Measurements from ENCODE around the gene HDAC7.
A peak's percentile ranks its signal among the peaks of the same experiment; 100 is the strongest.
"Not testable (repeated sequence)": the region's sequence is repeated elsewhere in the genome, so short reads cannot be mapped to it uniquely, and the experiment has no call there.

Gene HDAC7

DNA sequence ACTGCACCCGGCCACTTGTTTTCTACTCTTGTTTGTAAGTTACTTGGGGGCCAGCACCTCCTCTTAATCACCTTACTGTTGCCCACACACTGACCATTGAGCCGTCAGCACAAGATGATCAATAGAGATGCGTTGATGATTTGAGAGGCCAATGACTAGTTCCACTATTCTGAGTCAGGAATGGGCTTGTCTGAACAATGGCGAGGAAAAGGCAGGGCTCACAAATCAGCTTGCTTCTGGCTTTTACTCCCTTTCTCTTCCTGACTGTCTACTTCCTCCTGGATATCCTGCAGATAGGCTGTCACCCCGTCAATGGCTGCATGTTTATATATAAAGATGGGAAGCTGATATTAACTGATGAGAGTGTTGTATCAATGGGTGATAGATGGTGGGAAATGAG is 29.1 kb upstream of the HDAC7 start:
- no peak for DNase-seq

DNA sequence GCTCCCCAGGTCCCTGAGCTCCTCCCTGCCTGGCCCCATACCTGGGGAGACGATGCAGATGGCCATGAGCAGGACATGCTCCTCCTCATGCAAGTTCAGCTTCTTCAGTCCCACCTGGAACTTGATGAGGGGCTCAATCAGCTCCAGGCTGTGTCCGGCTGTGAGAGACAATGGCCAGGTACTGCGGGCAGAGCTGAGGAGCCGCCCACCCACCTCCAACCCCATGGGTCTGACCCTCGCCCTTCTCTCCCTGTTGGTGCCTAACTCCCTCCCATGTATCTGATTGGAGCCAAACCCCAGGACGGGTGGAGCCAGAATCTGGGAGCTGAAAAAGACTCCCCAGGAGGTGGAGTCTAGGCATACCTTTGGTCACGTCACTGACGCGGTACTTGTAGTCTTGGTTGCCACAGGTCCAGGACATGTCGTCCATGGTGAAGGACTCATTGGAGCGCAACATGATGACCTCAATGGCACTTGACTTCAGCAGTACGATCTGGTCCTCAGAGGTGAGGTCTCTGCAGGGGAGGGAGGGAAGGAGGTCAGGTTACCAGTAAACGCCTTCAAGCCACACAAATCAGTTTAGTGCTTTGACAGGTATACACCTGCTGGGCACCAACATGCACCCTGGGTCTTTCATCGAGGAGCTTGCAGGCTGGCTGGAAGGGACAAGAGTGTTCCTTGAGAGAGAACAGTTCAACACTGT is 26.7 kb upstream of the HDAC7 start:
- DNase-seq = no peak

DNA sequence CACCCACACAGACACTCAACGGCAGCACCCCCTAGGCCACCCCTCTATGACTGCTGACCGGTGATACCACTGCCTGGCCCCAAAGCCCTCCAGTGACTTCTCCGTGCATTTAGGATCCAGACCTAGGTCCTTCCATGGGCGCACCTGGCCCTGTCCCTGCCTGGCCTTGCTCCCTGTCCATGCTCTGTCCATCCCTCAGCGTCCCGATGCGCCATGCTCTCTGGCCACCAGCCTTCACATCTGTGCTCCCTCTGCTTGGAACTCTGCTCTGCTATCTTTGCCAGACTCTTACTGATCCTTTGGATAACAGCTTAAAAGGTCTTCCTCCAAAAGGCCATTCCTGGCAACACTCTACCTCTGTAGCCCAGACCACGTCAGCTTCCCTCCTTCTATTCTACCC is 25.4 kb upstream of the HDAC7 start:
- DNase-seq = no peak

DNA sequence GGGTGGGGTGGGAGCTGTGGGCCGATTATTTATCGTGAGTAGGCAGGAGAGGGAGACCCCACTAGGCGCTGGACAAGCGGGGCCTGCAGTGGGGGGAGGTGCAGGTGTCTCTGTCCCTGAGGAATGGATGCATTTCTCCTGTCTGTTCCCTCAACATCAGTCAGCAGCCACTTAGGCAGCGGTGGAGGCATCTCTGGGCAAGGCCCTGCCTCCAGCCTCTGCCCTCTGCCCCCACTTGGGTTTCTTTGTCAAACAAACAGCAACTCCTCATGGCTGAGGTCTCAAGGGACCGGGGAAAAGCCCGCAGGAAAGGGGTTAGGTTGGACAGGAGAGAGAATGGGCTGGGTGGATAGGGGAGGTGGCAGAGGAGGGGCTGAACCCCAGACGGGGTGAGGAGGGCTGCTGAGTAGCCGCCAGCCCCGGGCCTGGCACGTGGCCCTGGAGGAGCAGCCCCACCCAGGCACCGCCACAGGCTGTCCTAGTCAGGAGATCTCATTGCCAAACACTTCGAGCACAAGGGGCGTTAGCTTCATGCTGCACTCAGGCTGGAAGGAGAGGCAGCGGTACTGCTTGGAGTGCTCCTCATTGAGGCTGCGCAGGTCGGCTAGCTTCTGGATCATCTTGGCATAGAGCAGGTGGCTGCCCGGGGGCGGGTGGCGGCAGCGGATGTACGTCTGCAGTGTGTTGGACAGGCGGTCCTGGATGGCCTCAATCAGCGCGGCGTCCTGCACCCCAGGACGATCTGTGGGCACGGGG is 24.7 kb upstream of the HDAC7 start:
- DNase-seq = no peak

DNA sequence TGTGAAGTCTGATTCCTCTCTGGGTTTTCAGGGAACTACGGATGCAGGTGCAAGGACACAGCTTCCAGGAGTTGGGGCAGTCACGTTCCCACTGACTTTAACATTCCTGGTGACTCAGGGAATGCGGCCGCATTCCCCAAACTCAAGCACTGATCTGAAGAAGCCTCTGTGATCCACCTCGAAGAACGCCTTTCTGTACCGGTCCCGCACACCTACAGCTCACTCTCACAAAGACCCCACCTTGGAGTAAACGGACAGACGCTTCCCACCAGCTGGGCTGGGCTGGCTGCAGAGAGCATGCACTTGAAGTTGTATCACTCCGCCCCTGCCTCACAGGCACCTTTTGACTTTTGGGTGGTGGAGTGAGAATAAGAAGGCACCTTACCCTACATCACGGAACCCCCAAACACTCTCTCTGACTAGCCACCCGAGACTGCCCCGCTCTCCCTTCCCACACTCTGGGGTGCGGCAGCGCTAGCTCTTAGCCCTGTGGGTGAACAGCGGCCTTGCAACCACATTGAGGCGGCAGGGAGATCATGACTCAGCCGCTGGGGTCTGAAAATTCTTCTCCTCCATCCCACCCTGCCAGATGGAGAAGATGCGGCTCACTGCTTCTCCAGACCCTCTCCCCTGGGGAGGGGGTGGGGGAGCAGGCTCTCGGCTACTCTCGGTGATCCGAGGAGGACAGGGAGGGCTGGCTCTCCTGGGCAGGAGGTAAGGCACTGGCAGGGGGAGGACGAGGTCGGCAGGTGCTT is 23.7 kb upstream of the HDAC7 start:
- no peak for DNase-seq

DNA sequence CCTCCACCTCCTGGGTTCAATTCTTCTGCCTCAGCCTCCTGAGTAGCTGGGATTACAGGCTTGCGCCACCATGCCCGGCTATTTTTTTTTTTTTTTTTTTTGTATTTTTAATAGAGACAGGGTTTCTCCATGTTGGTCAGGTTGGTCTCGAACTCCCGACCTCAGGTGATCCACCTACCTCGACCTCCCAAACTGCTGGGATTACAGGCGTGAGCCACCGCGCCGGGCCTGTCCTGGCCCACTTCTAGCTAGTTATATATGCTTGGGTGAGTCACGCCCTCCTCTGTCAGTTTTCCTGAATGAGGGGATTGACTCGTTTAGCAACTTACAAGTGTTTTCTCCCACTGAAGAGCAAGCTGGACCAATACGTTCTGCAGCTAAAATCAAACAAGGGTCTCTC is 22.8 kb upstream of the HDAC7 start:
- DNase-seq = not testable (repeated sequence)

DNA sequence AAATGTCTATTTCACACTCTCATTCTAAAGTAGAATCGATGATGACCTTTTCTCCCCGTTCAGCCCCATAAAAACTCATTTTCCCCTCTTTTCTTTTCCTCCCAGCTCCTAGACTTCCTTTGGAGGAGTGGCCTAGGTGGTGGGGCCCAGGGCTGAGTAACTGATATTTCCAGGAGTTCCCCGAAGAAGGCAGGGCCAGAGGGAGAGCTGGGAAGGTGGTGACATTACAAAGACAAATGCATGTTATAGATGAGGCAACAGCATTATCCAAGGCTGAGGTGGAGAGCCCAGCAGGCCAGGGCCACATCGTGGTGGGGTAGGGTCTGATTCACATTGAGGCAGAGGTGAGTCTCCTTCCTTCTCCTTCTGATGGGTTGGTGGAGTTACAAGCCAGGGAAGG is 22.2 kb upstream of the HDAC7 start:
- DNase-seq = no peak

DNA sequence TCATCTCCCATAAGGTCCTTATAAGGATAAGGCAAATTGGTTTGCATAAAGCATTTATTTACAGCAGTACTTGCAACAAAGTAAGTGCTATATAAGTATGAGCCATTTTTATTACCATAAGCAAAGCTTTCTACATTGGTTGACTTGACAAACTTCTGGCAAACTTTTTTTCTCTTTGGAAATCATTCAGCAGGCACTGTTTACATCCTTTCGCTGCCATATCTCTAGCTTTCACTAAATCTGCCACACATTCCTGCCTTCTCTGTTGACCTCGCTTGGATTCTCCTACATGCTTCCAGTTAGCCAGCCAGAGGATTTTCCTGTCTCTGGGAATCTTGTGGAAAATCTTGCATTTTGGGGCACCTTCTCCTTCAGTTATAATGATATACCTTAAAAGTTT is 21.8 kb upstream of the HDAC7 start:
- DNase-seq = no peak

DNA sequence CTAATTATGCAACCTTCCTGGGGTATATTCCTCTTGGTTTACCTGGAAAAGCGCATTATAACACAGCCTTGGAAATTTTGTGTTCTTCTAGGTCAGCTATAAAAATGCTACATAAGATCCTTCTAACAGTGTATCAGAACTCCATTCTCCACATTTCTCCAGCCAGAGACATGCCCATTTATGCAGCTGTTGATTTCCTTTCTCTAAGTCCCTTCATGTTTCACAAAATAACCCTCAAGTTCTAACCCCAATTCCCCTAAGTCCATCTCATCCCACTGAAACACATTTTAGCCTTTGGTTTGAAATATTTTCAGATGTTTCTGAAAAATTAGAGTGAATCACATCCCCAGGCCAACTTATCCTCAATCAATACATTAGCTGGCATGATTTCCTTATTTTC is 20.9 kb upstream of the HDAC7 start:
- no peak for DNase-seq

DNA sequence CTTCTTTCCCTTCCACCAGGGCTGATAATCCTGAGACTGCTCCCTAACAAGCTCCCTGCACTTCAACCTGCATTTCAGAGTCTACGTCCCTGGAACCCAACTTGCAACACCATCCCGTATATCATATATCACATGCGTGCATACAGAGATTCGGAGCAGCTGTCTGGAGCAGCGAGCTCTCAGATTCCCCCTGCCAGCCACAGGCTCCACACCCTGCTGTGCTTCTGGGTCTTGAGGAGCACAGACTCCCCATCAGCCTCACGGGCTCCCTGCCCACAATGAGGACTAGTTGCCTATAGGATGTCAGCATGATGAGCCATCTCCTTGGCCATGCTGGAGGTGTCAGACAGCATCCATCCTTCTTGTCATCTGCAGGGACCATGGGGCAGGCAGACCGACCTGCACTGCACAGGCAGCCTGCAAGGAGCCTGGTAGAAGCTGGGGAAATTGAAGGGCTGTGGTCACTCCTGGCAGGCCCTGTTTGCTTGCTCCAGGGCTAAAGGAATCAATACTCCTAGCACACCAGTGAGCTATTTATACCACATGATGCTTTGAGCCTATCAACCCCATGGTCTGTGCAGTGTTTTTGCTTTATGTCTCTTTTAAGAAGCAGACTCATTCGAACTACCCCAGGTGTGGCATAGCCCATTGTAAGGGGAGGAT is 19.6 kb upstream of the HDAC7 start:
- no peak for DNase-seq

DNA sequence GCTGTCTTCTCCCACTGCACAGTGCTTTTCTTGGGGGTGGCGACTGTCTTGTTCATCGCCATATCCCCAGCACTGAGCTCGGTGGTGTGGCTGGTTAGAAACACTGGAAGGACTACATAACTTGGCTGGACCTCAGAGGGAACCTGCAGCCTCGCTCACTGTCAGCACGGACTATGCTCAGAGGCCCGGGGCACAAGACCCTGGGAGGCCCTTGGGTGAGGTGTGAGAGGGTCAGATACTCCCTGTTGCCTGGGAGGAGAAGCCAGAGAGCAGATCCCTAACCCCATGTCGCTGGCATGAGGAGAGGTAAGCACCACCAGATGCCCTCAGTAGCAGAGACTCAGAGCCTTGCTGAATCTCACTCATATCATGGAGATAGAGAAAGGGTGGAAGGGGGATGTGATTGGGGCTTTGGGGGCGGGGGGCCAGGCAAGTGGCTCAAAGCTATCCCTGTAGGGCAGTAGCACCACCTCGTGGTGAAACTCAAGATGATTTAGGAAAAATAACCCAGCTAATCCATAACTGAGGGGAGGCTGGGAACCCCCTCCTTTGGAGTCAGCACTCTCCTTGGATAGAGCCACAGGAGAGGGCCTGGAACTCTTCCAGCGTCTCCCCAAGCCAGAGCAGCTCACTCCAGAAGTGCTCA is 18.7 kb upstream of the HDAC7 start:
- no peak for DNase-seq

DNA sequence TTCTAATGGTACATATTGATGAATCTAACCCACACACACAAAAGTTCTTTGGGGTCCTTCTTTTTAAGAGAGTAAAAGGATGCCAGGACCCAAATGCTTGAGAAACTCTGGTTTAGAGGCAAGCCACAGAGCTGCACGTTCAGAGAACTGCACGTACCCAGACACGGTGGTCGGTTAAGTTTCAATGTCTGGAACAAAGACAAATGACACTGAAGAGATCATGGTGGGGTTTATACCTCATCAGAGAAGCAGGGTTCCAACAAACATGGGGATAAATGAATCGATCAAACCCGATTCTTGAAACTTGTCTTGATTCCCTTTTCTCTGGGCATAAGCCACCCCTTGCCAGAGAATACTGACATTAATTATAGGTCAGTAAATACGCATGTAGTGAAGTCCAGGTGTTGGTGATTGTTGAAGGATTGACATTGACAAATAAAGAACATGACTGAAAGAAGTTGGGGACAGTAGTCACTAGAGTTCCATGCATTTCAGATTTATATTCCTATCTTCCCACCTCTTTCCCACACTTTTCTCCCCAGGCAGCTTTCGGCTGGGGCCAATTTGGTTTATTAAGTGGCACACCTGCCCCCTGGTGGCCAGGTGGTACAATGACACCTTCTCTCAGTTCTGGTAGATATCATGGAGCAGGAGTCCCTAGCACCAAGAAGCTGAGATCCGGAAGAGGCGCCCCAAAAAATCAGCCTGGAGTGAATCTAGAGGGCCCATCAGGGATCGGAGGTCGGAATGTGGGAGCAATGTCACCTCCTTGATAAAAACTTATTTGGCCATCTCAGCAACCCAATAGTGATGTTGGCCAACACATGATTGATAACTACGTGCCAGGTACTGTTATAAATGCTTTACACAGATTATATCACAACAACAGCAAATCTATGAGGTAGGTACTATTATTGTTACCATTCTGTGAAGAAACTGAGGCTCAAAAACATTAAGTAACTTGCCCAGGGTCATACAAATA is 17.8 kb upstream of the HDAC7 start:
- peak; percentile 72 for DNase-seq

DNA sequence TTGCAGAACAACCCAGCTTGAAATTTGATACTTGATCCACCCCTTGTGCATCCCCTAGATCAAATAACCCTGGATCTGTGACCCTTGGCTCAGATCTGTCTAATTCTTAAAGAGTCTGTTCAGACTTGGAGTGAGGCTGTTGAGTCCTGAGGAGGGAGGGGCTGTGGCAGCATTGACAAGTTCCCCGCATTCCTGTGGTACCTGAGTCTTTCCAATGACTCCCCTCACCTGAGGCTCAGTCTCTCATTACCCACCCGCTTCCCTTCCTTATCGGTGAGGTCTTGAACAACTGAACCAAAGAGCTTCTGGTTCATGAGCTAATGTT is 16.1 kb upstream of the HDAC7 start:
- DNase-seq = no peak

DNA sequence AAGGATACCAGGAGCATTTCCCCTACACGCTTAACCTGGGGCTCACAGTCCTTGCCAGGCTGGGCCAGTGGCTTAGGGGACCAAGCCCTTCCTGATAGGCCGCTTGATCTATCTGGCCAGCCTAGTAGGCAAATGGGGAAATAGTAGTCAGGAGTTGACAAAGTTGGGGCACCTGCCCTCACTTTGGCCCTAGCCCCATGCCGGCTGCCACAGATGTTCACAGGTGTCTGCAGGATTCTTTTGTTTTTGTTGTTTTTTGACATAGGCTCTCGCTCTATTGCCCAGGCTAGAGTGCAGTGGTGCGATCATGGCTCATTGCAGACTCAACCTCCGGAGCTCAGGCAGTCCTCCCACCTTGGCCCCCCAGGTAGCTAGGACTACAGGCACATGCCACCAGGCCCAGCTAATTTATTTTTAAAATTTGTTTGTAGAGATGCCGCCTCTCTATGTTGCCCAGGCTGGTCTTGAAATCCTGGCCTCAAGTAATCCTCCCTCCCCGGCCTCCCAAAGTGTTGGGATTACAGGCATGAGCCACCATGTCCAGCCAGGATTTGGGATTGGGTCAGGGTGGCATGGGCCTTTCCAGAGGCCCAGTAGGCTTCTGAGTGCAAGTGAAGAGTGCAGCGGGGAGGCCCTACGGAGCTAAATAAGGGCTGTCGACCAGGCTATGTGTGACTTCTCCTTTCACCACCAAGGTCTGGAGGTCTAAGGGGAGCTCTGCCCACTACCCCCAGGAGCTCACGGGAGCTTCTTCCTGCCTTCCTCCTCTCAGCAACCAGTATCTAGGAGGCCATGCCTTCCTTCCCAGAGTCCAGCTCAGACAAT is 15.5 kb upstream of the HDAC7 start:
- no peak for DNase-seq

DNA sequence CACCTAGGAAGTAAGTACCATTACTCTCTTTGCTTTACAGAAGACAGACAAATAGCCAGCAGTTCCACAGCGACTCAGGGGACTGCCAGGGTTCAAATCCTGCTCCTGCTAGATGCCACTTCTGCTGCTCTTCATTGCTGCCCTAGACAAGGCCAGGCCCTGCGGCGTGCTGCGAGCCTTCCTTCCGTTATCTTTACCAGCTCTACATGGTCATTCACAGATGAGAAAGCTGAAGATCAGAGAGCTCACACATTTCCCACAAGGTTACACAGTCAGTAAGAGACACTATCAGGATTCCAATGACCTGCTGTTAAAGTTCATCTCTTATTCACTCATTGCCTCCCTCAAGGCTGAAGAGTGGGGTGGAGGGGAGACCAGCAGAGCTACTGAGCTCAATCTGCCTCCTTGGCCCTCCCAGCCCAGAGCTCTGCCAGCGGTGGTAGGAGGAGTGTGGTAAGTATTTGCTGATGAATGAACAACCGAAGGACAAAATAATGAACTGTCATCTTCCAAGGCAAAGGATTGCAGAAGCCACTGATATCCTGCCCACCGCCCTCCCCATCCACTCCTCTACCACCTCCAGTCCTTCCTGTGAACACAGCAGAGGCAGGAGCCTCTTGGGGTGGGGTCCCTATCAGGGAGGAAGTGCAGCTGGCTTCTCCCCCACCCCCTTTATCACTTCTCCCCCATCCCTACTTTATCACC is 14.6 kb upstream of the HDAC7 start:
- no peak for DNase-seq

DNA sequence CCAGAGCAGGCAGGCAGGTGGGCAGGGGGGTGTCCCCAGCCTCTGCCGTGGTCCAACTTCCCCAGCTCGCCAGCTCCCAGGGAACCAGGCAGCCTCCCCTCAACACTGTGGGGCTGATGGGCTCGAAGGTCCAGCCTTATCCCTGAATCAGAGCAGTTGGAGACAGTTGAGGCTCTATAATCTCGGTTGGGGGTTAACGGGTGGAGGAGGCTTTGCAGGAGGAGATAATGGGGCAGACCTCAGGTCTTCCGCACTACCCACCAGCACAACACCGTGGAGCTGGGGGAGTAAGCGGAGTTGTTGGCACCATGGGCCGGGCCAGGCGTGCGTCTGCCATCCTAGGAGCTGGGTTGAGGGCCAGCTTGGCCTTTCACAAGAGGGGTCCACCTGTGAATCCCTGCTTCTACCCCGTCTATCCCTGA is 13.9 kb upstream of the HDAC7 start:
- DNase-seq = no peak

DNA sequence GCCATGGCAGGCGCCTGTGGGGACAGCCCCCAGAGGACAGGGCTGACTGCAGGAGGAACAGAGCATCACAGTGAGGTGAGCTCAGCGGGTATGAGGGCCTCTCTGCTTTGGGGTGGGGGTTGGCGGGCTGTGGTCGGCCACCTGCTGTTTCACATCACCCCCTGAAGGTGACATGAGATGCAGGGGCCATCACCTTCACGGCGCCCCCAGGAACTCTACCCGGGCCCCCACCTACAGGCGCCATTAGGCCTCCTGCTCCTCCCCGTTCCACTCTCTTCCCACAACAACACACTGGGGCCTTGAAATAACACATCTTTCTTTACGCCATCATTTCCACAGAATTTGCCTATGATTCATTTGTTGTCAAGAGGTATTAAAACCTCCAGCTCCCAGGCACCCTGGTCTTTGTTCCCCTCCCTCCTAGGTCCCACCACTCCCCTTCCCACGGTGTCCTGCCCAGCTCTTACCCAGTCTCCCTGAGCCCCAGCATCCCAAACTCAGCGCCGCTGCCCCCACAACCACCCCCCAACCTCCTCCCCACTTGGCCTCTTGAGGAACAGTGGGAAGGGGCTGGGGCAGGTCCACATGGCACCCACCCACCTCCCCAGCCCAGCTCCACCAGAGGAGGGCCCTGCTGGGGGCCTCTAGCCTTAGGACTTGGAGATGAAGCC is 12.7 kb upstream of the HDAC7 start:
- peak; percentile 74 for DNase-seq

DNA sequence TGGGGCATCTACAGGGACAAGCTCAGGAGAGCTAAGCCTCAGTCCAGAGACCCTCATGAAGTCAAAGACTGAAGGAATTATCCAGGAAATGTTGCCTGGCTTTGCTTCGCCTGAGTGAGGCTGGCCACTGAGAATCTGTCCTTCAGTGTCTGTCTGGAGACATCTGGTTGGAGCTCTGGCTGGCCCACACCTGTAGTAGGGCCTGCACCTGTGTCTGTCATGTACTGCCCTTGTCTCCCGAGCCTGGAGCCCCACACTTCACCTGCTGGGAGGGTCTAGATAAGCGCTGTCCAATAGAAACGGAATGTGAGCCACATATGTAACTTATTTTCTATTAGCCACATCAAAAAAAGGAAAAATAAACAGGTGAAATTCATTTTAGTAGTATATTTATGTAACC is 9.9 kb upstream of the HDAC7 start:
- no peak for DNase-seq

DNA sequence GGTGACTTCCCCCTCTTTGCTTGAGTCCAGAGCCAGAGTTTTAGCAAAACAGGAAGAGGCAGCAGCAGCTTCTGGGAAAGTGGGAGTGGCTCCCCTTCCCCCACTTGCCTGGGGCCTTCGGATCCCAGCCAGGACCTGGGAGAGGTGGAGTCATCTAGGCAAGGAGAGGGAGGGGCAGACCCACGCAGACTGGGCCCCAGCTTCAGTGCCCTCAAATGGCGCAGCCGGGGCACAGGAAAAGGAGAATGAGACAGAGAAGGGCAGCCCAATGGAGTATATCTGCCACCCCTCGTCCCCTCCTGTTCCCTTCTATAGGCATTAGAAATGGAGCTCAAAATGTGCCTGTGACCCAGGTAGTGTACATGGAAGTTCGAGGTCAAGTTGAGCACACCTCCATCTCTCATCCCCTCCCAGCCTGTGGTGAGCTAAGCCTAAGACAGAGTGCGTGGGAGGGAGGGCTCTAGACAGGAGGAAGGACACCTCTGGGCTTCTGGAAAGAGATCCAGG is 9.3 kb upstream of the HDAC7 start:
- no peak for DNase-seq

Measured in activated CD4-positive, CD25-positive, alpha-beta regulatory T cell treated with anti-CD3 and anti-CD28 coated beads, Interleukin-2, amount 50 U/mL, for 72 hours (primary cell).